Retinal pigment epithelial cell (primary cell): ENCODE results near the gene REEP2.

ENCODE experiments used
- DNase-seq: peaks from one replicate; pipeline ENCODE4 v3.0.0-alpha.2; 2010; ENCODE audit warnings: low read depth
- H3K4me3 ChIP-seq: 2 replicates; pipeline ENCODE4 v1.5.1; 2011; ENCODE audit warnings: mild to moderate bottlenecking, low read length, control low read depth, moderate library complexity
- CTCF ChIP-seq: conservative IDR thresholded peaks from 2 replicates; pipeline ENCODE4 v1.5.1; 2011; ENCODE audit warnings: low read depth, low read length, control low read depth, inconsistent platforms

Gene REEP2

GRCh38 chr5:138441221-138441620 is 2.4 kb downstream of the REEP2 start:
- no peak overlapping the region for H3K4me3 ChIP-seq
- DNase-seq = no peak
- no peak for TF ChIP-seq CTCF

GRCh38 chr5:138444078-138444773 is 5.4 kb downstream of the REEP2 start:
- no peak overlapping the region for H3K4me3 ChIP-seq
- DNase-seq = no peak
- no peak for TF ChIP-seq CTCF

GRCh38 chr5:138444774-138445546 is 6.1 kb downstream of the REEP2 start:
- H3K4me3 ChIP-seq = no peak overlapping the region
- no peak for TF ChIP-seq CTCF
- DNase-seq = no peak

GRCh38 chr5:138445547-138446271 is 6.9 kb downstream of the REEP2 start:
- no peak for TF ChIP-seq CTCF
- H3K4me3 ChIP-seq = no peak overlapping the region
- no peak for DNase-seq

GRCh38 chr5:138448070-138448469 is 9.2 kb downstream of the REEP2 start:
- TF ChIP-seq CTCF = no peak
- no peak for DNase-seq
- H3K4me3 ChIP-seq = no peak overlapping the region

GRCh38 chr5:138448481-138449398 is 9.9 kb downstream of the REEP2 start:
- no peak overlapping the region for H3K4me3 ChIP-seq
- no peak for TF ChIP-seq CTCF
- DNase-seq = no peak
